ENCODE measurements around the gene SLC2A2.

- no peak for TF ChIP-seq EZH2 (IDR thresholded peaks at IDR 0.05; ENCODE audit: insufficient read depth, poor library complexity, severe bottlenecking)
- TF ChIP-seq EZH2phosphoT487 (IDR thresholded peaks at IDR 0.05; ENCODE audit: insufficient read depth, low read depth) = no peak
Measured at GRCh38 chr3:171001250-171001893, 25.1 kb downstream of the SLC2A2 start.

All from GM23248 (cell line).